HEK293 (cell line): Measurements from ENCODE around the gene WDR70.

Source experiments
- CTCF ChIA-PET: fragments of 350-600 bp; formaldehyde crosslinking; extraction: SDS; loops from one replicate; lab custom pipeline; 2021; ENCODE audit warnings: antibody characterized with exemption; lab: Yijun Ruan, JAX
- POLR2A ChIA-PET: fragments of 300-600 bp; formaldehyde crosslinking; extraction: SDS; loops from one replicate; lab custom pipeline; 2020; ENCODE audit warnings: antibody characterized with exemption, inconsistent platforms; lab: Yijun Ruan, JAX
- H3K27ac ChIP-seq: fragments of 200-500 bp; sonication (Bioruptor generic); 2 replicates; pipeline ENCODE4 v1.5.1; 2014; ENCODE audit warnings: low read depth, low read length, control low read depth, inconsistent platforms; ENCODE audit errors: extremely low read depth
- H3K36me3 ChIP-seq, 2 experiments: fragments of 200-500 bp in 1 of 2; sonication (Bioruptor generic) in 1 of 2; 1 replicate in 1 of 2; 2 replicates in 1 of 2; pipeline ENCODE4 v1.5.1; 2014 to 2017; ENCODE audit warnings: inconsistent platforms in 2 of 2, low read length in 2 of 2; ENCODE audit not compliant: control insufficient read depth in 2 of 2, insufficient read depth in 1 of 2
- H3K4me1 ChIP-seq: fragments of 200-500 bp; sonication (Bioruptor generic); 2 replicates; pipeline ENCODE4 v1.5.1; 2014; ENCODE audit warnings: mild to moderate bottlenecking, low read length, inconsistent platforms; ENCODE audit not compliant: control insufficient read depth, insufficient read depth
- H3K4me3 ChIP-seq: 2 replicates; pipeline ENCODE4 v1.5.1; 2011; ENCODE audit warnings: low read depth, mild to moderate bottlenecking, control low read depth, low read length, moderate library complexity
- H3K9me3 ChIP-seq: fragments of 200-500 bp; sonication (Bioruptor generic); 2 replicates; pipeline ENCODE4 v1.5.1; 2014; ENCODE audit warnings: low read depth, low read length, inconsistent platforms; ENCODE audit not compliant: control insufficient read depth, insufficient read depth
- GLI4 ChIP-seq: fragments of 450-650 bp; formaldehyde crosslinking; IDR thresholded peaks from 2 replicates; pipeline ENCODE4 v1.5.1; 2016; ENCODE audit warnings: missing biosample characterization, missing genetic modification characterization
- KLF9 ChIP-seq: fragments of 450-650 bp; formaldehyde crosslinking; IDR thresholded peaks from 2 replicates; pipeline ENCODE4 v1.5.1; 2016; ENCODE audit warnings: missing biosample characterization, missing genetic modification characterization, low read depth
- MEIS1 ChIP-seq: sonication (generic); formaldehyde crosslinking; IDR thresholded peaks from 2 replicates; pipeline ENCODE4 v1.8.1; 2022; ENCODE audit warnings: missing genetic modification reagents, mild to moderate bottlenecking, borderline replicate concordance
- REST ChIP-seq: fragments of 450-650 bp; formaldehyde crosslinking; IDR thresholded peaks from 2 replicates; pipeline ENCODE4 v1.5.1; 2016; ENCODE audit warnings: missing biosample characterization, missing genetic modification characterization
- YY1 ChIP-seq: fragments of 450-650 bp; formaldehyde crosslinking; IDR thresholded peaks from 2 replicates; pipeline ENCODE4 v1.5.1; 2018; ENCODE audit warnings: missing biosample characterization, missing genetic modification characterization
- ZBTB11 ChIP-seq: fragments of 450-650 bp; formaldehyde crosslinking; conservative IDR thresholded peaks from 2 replicates; pipeline ENCODE4 v1.5.1; 2016; ENCODE audit warnings: low read depth, missing biosample characterization, missing genetic modification characterization
- ZFHX2 ChIP-seq: fragments of 450-650 bp; formaldehyde crosslinking; conservative IDR thresholded peaks from 2 replicates; pipeline ENCODE4 v1.5.1; 2016; ENCODE audit warnings: missing biosample characterization, missing genetic modification characterization
- ZNF202 ChIP-seq: fragments of 450-650 bp; formaldehyde crosslinking; IDR thresholded peaks from 2 replicates; pipeline ENCODE4 v1.5.1; 2016; ENCODE audit warnings: missing biosample characterization, missing genetic modification characterization, borderline replicate concordance
- ZNF24 ChIP-seq: fragments of 450-650 bp; formaldehyde crosslinking; IDR thresholded peaks from 2 replicates; pipeline ENCODE4 v1.5.1; 2016; ENCODE audit warnings: missing biosample characterization, missing genetic modification characterization
- ZNF341 ChIP-seq: fragments of 450-650 bp; formaldehyde crosslinking; IDR thresholded peaks from 2 replicates; pipeline ENCODE4; 2016; ENCODE audit warnings: low read depth, missing biosample characterization, missing genetic modification characterization
- ZNF473 ChIP-seq: fragments of 450-650 bp; formaldehyde crosslinking; IDR thresholded peaks from 2 replicates; pipeline ENCODE4 v1.5.1; 2017; ENCODE audit warnings: missing biosample characterization, missing genetic modification characterization
- ZNF513 ChIP-seq: fragments of 450-650 bp; IDR thresholded peaks from 2 replicates; pipeline ENCODE4 v1.5.1; 2018; ENCODE audit warnings: missing biosample characterization, missing genetic modification characterization
- ZNF555 ChIP-seq: fragments of 450-650 bp; formaldehyde crosslinking; conservative IDR thresholded peaks from 2 replicates; pipeline ENCODE4 v1.5.1; 2017; ENCODE audit warnings: missing biosample characterization, mild to moderate bottlenecking, missing genetic modification characterization, inconsistent platforms
- ZNF558 ChIP-seq: fragments of 450-650 bp; formaldehyde crosslinking; IDR thresholded peaks from 2 replicates; pipeline ENCODE4 v1.5.1; 2016; ENCODE audit warnings: missing biosample characterization, missing genetic modification characterization
- ZNF629 ChIP-seq: fragments of 450-650 bp; formaldehyde crosslinking; IDR thresholded peaks from 2 replicates; pipeline ENCODE4 v1.5.1; 2017; ENCODE audit warnings: missing biosample characterization, missing genetic modification characterization
- ZNF664 ChIP-seq: fragments of 450-650 bp; formaldehyde crosslinking; IDR thresholded peaks from 2 replicates; pipeline ENCODE4 v1.5.1; 2016; ENCODE audit warnings: missing biosample characterization, missing genetic modification characterization
- ZSCAN23 ChIP-seq: fragments of 450-650 bp; formaldehyde crosslinking; IDR thresholded peaks from 2 replicates; pipeline ENCODE4 v1.5.1; 2016; ENCODE audit warnings: missing biosample characterization, missing genetic modification characterization
- TF ChIP-seq, protein P1 (sequence below): fragments of 450-650 bp; formaldehyde crosslinking; IDR thresholded peaks from 2 replicates; pipeline ENCODE4 v1.5.1; 2016; ENCODE audit warnings: missing biosample characterization, missing genetic modification characterization
- TF ChIP-seq, protein P2 (sequence below): fragments of 450-650 bp; formaldehyde crosslinking; IDR thresholded peaks from 2 replicates; pipeline ENCODE4 v1.5.1; 2016; ENCODE audit warnings: missing biosample characterization, missing genetic modification characterization
- TF ChIP-seq, protein P3 (sequence below): fragments of 450-650 bp; formaldehyde crosslinking; IDR thresholded peaks from 2 replicates; pipeline ENCODE4 v1.5.1; 2016; ENCODE audit warnings: missing biosample characterization, missing genetic modification characterization

WDR70 gene

DNA sequence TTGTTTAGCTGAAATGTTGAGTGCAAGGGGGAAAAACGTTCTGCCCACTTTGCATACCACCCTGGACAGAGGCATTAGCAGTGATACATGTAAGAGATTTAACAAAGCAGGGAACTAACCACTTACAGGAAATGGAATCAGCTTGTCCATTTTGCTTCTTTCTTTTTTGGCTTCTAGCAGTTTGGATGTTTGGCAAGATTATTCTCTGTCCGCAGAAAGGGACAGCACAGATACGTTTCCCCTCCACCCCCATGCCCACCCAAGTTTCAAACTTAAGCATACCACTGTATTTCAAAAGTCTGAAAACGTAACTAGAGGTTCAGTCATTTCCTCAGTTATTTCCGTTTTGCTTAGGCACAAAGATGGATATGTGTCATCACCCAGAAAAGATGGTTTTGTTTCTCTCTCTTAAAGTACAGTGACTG, 342.3 kb downstream of the WDR70 start:
- no peaks in the 10 kb centered on the region for H3K36me3 ChIP-seq
- CTCF ChIA-PET, result interaction anchor here (1.8 to 9.7 kb wide), 2 partner anchors 17 to 226 kb away, joined by 6 to 117 read pairs; no protein-coding TSS in a partner anchor
- H3K4me1 ChIP-seq, result peaks cover 31% of the 10 kb centered on the region
- peak; percentile 83 for TF ChIP-seq REST (tag by site-specific recombination)
- TF ChIP-seq, protein P1, sequence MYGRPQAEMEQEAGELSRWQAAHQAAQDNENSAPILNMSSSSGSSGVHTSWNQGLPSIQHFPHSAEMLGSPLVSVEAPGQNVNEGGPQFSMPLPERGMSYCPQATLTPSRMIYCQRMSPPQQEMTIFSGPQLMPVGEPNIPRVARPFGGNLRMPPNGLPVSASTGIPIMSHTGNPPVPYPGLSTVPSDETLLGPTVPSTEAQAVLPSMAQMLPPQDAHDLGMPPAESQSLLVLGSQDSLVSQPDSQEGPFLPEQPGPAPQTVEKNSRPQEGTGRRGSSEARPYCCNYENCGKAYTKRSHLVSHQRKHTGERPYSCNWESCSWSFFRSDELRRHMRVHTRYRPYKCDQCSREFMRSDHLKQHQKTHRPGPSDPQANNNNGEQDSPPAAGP (tag by site-specific recombination), result no peak
- POLR2A ChIA-PET, result interaction anchor here (2.7 kb wide), 1 partner anchor 16 kb away, joined by 14 read pairs; no protein-coding TSS in a partner anchor
- no peak overlapping the region for H3K4me3 ChIP-seq
- H3K9me3 ChIP-seq, result no peaks in the 10 kb centered on the region
- no peak overlapping the region for H3K27ac ChIP-seq

DNA sequence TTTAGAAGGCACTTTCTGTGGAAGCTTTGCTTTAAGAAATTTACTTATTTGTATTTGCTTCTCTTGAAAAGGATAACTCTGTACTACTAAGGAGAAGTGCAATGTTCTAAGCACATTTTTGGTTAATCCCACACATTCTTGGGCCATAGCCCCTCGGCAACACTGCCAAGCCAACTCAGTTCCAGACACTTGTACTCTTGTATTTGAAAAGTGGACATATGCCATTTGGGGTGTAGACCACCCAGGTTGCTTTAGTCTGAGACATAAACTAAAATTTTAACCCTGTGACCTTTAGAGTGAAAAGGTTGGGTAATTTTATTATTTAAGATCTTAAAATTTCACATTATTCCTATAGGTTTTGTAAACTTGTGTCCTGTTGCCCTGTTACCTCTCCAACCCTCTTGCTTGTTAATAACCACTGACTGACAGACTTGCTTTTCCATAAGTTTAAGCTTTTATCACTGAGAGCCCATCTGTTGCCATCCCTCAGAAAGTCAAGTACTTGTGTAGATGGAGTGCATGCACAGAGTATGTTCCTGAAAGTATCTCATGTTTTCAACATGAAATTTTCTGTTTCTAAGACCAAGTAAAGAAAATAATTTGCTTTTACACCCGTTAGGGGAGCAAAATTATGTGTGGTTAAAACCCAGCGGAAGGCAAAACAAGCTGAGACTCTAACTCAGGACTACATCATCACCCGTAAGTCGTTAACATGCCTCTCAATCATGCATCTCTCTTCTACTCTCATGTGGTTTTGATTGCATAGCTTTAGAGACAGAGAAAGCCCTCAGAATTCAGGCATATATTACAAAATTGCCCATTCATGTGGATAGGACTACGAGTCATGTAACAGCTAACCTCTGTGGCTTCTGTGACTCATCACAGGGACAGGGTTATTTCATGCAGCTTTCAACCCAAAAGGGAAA, 343.4 kb downstream of the WDR70 start:
- CTCF ChIA-PET, result interaction anchor here (0.5 to 9.7 kb wide), 40 partner anchors 9 to 1112 kb away, joined by 3 to 117 read pairs (median 3); no protein-coding TSS in a partner anchor
- H3K4me1 ChIP-seq, result peaks cover 23% of the 10 kb centered on the region
- TF ChIP-seq ZBTB11 (tag by site-specific recombination) (no peak), YY1 (tag by site-specific recombination) (no peak), ZNF513 (tag by site-specific recombination) (no peak), ZSCAN23 (peak; percentile 36; the same call in 1 of the 2 replicates), ZNF341 (tag by site-specific recombination) (no peak), MEIS1 (no peak), ZNF555 (tag by site-specific recombination) (no peak), GLI4 (tag by site-specific recombination) (0 out of 2 replicates have a peak, but pooled peaks have one; percentile 29), ZNF24 (tag by site-specific recombination) (peak; percentile 78; the same call in 1 of the 2 replicates), ZNF664 (tag by site-specific recombination) (no peak), ZNF473 (tag by site-specific recombination) (no peak), ZFHX2 (tag by site-specific recombination) (no peak), ZNF629 (peak; percentile 95), ZNF558 (tag by site-specific recombination) (peak; percentile 77; the same call in 1 of the 2 replicates), ZNF202 (no peak), KLF9 (tag by site-specific recombination) (no peak; the same call in 1 of the 2 replicates)
- TF ChIP-seq, protein P2, sequence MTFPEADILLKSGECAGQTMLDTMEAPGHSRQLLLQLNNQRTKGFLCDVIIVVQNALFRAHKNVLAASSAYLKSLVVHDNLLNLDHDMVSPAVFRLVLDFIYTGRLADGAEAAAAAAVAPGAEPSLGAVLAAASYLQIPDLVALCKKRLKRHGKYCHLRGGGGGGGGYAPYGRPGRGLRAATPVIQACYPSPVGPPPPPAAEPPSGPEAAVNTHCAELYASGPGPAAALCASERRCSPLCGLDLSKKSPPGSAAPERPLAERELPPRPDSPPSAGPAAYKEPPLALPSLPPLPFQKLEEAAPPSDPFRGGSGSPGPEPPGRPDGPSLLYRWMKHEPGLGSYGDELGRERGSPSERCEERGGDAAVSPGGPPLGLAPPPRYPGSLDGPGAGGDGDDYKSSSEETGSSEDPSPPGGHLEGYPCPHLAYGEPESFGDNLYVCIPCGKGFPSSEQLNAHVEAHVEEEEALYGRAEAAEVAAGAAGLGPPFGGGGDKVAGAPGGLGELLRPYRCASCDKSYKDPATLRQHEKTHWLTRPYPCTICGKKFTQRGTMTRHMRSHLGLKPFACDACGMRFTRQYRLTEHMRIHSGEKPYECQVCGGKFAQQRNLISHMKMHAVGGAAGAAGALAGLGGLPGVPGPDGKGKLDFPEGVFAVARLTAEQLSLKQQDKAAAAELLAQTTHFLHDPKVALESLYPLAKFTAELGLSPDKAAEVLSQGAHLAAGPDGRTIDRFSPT (tag by site-specific recombination), result peak; percentile 73; the same call in 1 of the 2 replicates
- TF ChIP-seq, protein P3, sequence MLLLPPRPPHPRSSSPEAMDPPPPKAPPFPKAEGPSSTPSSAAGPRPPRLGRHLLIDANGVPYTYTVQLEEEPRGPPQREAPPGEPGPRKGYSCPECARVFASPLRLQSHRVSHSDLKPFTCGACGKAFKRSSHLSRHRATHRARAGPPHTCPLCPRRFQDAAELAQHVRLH (tag by site-specific recombination), result no peak

More for the DNA sequence above, 343.4 kb downstream of the WDR70 start:
- H3K36me3 ChIP-seq, result peaks cover 5% of the 10 kb centered on the region in 2 experiments
- H3K27ac ChIP-seq, result no peak overlapping the region
- POLR2A ChIA-PET, result interaction anchor here (0.6 to 2.7 kb wide), 3 partner anchors 13 to 692 kb away, joined by 3 to 14 read pairs (median 10); no protein-coding TSS in a partner anchor
- no peaks in the 10 kb centered on the region for H3K9me3 ChIP-seq
- H3K4me3 ChIP-seq, result no peak overlapping the region
